ENCODE results near the gene TTLL5. TPM values are rescaled to one million over a fixed set of nuclear protein-coding genes. Genes with fewer than 3 reads are reported as not detected.

Gene TTLL5
- total and polyA plus RNA-seq, 2 of the 13 experiments (the other 11 are each of a cell fraction or from before 2014, with no cell fraction given): 11.8 to 18.8 TPM

DNA sequence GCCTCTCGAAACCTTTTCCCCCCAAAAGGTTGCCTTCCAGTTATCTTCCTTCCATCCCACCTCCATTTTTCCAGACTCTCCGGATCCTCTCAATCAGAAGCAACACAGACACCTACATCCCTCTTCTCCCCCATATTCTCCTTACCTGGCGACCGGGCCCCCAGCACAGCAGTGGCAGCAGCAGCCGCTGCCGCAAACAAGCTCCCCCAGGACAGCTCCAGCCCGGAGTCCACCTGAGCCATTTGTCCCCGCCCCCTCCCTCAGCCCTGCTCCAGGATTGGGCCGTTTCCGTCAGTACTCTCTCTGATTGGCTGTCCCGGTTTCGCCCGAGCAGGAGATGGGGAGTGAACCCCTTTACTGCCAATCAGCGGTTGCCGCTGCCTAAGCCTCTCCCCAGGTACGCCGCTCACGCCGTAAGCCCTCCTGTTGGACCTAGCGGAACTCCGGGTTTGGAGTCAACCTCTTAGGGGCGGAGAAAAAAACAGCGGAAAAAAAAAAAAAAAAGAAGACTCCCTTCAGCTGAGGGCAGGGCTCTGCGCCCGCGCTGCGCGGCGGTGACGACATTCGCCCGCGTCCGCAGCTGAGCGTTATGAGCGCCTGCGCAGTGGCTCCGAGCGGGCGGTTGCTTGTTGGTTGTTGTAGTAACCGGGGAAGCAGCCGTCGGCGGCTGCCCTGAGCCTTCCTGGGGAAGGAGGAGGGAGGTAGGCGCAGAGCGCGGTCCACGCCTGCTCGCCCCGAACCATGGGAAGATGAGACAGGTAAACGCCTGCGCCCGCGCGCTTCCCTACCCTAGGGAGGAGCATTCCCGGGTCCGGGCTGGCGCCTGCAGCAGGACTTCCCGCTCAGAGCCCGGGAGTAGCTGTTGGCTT lies at the start of gene TTLL5, which contains the start of gene ERG28 (continued):
- TF ChIP-seq REST (IDR thresholded peaks at IDR 0.05; ENCODE audit: borderline replicate concordance in 1 of 2, low read depth in 1 of 2, low read length in 2 of 2) (peak in 1 of 2 experiments; percentile 60; a peak in 1 of 4 replicates), ZNF547 (CRISPR knock-in tag; IDR thresholded peaks at IDR 0.05) (no peak), ZNF281 (CRISPR knock-in tag; IDR thresholded peaks at IDR 0.05; ENCODE audit: borderline replicate concordance) (no peak), TCF12 (IDR thresholded peaks at IDR 0.05) (no peak), TCF12 (CRISPR knock-in tag; IDR thresholded peaks at IDR 0.05) (peak; percentile 77; the same call in 1 of the 2 replicates), ZNF788 (CRISPR knock-in tag; IDR thresholded peaks at IDR 0.05; ENCODE audit: borderline replicate concordance) (no peak; the same call in 1 of the 2 replicates), HMG20A (CRISPR knock-in tag; IDR thresholded peaks at IDR 0.05; ENCODE audit: borderline replicate concordance) (no peak), ZNF207 (IDR thresholded peaks at IDR 0.05; ENCODE audit: borderline replicate concordance) (no peak), REXO4 (CRISPR knock-in tag; IDR thresholded peaks at IDR 0.05; ENCODE audit: borderline replicate concordance) (no peak), ZNF879 (CRISPR knock-in tag; IDR thresholded peaks at IDR 0.05) (no peak), ZNF224 (CRISPR knock-in tag; IDR thresholded peaks at IDR 0.05) (no peak), SIN3B (IDR thresholded peaks at IDR 0.05; ENCODE audit: low read length) (peak; percentile 71; the same call in 1 of the 2 replicates), PHF5A (CRISPR knock-in tag; IDR thresholded peaks at IDR 0.05; ENCODE audit: low read depth, unreplicated experiment) (no peak), SALL1 (CRISPR knock-in tag; IDR thresholded peaks at IDR 0.05) (0 out of 2 replicates have a peak, but pooled peaks have one; percentile 60), ATF4 (CRISPR knock-in tag; IDR thresholded peaks at IDR 0.05) (no peak), ZSCAN29 (CRISPR knock-in tag; conservative IDR thresholded peaks at IDR 0.05) (no peak), XBP1 (CRISPR knock-in tag; IDR thresholded peaks at IDR 0.05) (no peak), SNAPC2 (CRISPR knock-in tag; IDR thresholded peaks at IDR 0.05) (no peak), ZNF510 (CRISPR knock-in tag; IDR thresholded peaks at IDR 0.05; ENCODE audit: low read depth) (no peak)
- TF ChIP-seq, protein P1, sequence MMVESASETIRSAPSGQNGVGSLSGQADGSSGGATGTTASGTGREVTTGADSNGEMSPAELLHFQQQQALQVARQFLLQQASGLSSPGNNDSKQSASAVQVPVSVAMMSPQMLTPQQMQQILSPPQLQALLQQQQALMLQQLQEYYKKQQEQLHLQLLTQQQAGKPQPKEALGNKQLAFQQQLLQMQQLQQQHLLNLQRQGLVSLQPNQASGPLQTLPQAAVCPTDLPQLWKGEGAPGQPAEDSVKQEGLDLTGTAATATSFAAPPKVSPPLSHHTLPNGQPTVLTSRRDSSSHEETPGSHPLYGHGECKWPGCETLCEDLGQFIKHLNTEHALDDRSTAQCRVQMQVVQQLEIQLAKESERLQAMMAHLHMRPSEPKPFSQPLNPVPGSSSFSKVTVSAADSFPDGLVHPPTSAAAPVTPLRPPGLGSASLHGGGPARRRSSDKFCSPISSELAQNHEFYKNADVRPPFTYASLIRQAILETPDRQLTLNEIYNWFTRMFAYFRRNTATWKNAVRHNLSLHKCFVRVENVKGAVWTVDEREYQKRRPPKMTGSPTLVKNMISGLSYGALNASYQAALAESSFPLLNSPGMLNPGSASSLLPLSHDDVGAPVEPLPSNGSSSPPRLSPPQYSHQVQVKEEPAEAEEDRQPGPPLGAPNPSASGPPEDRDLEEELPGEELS (CRISPR knock-in tag; IDR thresholded peaks at IDR 0.05): peak; percentile 28; the same call in 1 of the 2 replicates
